Neural progenitor cell (in vitro differentiated cells): ENCODE results near the gene LPXN.

ENCODE experiments used
- EZH2 ChIP-seq: fragments of 200-600 bp; sonication (generic); IDR thresholded peaks from 2 replicates; pipeline ENCODE4 v1.6.1; 2017; ENCODE audit warnings: antibody characterized with exemption, mild to moderate bottlenecking, moderate library complexity
- EZH2phosphoT487 ChIP-seq: fragments of 200-600 bp; sonication (generic); IDR thresholded peaks from 2 replicates; pipeline ENCODE4 v1.6.1; 2017; ENCODE audit warnings: antibody characterized with exemption
- TF ChIP-seq, protein P1 (sequence below): fragments of 200-600 bp; sonication (generic); IDR thresholded peaks from 2 replicates; pipeline ENCODE4 v1.5.1; 2017; ENCODE audit warnings: antibody characterized with exemption, mild to moderate bottlenecking

DNA sequence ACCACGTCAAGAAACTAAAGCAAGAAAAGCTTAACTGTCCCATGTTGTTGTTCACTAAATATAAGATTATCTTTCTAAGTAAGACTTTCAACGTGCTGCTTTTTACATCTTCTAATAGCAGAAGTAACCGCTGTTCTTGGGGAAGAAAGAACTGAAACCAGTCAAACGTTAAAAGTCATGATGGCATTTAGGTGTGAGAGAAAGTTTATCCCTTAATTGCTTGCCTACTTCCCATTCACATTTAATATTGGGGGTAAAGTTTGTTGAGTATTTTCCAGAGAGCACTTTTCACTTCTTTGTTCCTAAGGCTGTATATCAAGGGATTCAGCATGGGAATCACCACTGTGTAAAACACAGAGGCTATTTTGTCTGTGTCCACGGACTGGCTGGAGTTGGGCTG is 68.7 kb downstream of the LPXN start:
- TF ChIP-seq EZH2phosphoT487 (no peak), EZH2 (no peak)
- TF ChIP-seq, protein P1, sequence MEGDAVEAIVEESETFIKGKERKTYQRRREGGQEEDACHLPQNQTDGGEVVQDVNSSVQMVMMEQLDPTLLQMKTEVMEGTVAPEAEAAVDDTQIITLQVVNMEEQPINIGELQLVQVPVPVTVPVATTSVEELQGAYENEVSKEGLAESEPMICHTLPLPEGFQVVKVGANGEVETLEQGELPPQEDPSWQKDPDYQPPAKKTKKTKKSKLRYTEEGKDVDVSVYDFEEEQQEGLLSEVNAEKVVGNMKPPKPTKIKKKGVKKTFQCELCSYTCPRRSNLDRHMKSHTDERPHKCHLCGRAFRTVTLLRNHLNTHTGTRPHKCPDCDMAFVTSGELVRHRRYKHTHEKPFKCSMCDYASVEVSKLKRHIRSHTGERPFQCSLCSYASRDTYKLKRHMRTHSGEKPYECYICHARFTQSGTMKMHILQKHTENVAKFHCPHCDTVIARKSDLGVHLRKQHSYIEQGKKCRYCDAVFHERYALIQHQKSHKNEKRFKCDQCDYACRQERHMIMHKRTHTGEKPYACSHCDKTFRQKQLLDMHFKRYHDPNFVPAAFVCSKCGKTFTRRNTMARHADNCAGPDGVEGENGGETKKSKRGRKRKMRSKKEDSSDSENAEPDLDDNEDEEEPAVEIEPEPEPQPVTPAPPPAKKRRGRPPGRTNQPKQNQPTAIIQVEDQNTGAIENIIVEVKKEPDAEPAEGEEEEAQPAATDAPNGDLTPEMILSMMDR, result no peak
